GM18499 (cell line): Measurements from ENCODE around the gene WNT8B.

Experiments used
- ATAC-seq: cut with Tn5 transposase; IDR thresholded peaks from one replicate; pipeline ENCODE4 v1.9.1; 2021; ENCODE audit warnings: moderate number of reproducible peaks; ENCODE audit not compliant: insufficient read depth, unreplicated experiment

Gene WNT8B

GRCh38 chr10:100516847-100517246, 54.0 kb downstream of the WNT8B start:
- no peak for ATAC-seq

- no peak for ATAC-seq
These were observed 56.0 kb downstream of the WNT8B start for GRCh38 chr10:100518761-100519241.

- no peak for ATAC-seq
These were observed 56.7 kb downstream of the WNT8B start, which contains the start of gene SEC31B for GRCh38 chr10:100519311-100520051. Gene SEC31B (minus strand): TSS chr10:100519861. CDS start chr10:100516952, 2,909 bp downstream.

- ATAC-seq = no peak
These were observed 58.0 kb downstream of the WNT8B start for GRCh38 chr10:100520811-100521210.

- ATAC-seq = no peak
These were observed 59.4 kb downstream of the WNT8B start for GRCh38 chr10:100522107-100522801.

GRCh38 chr10:100522945-100523344, 60.1 kb downstream of the WNT8B start:
- ATAC-seq = no peak

- ATAC-seq = no peak
These were observed 61.4 kb downstream of the WNT8B start for GRCh38 chr10:100524206-100524605.

- no peak for ATAC-seq
These were observed 61.8 kb downstream of the WNT8B start for GRCh38 chr10:100524638-100525037.

GRCh38 chr10:100528123-100528886, 65.5 kb downstream of the WNT8B start:
- no peak for ATAC-seq

- ATAC-seq = no peak
These were observed 66.2 kb downstream of the WNT8B start for GRCh38 chr10:100528921-100529474.

GRCh38 chr10:100529475-100530298, 66.9 kb downstream of the WNT8B start, which contains the start of gene NDUFB8:
Gene NDUFB8 (minus strand): TSS chr10:100529871. CDS start chr10:100529851, 20 bp downstream.
- ATAC-seq = no peak

GRCh38 chr10:100531761-100532160, 69.0 kb downstream of the WNT8B start:
- ATAC-seq = no peak
